WERI-Rb-1 (cell line): ENCODE results near the gene RECK.

Experiments used
- DNase-seq: peaks from one replicate; pipeline ENCODE4 v3.0.0-alpha.2; 2020
- H3K27ac ChIP-seq: fragments of 250-450 bp; sonication (Bioruptor Pico); 2 replicates; pipeline ENCODE4 v1.5.1; 2020; ENCODE audit warnings: mild to moderate bottlenecking, moderate library complexity
- H3K27me3 ChIP-seq: fragments of 250-450 bp; sonication (Bioruptor Pico); 2 replicates; pipeline ENCODE4 v1.5.1; 2021; ENCODE audit warnings: mild to moderate bottlenecking, low read depth, moderate library complexity; ENCODE audit not compliant: insufficient read depth, severe bottlenecking
- H3K36me3 ChIP-seq: fragments of 250-450 bp; sonication (Bioruptor Pico); 2 replicates; pipeline ENCODE4 v1.5.1; 2020; ENCODE audit warnings: mild to moderate bottlenecking, moderate library complexity
- H3K4me3 ChIP-seq: 2 replicates; pipeline ENCODE4 v1.5.1; 2011; ENCODE audit warnings: low read depth, mild to moderate bottlenecking, control low read depth, low read length
- H3K9me3 ChIP-seq: fragments of 250-450 bp; sonication (Bioruptor Pico); 2 replicates; pipeline ENCODE4 v1.5.1; 2021; ENCODE audit warnings: mild to moderate bottlenecking, moderate library complexity; ENCODE audit not compliant: severe bottlenecking
- CTCF ChIP-seq: IDR thresholded peaks from 2 replicates; pipeline ENCODE4 v1.5.1; 2011; ENCODE audit warnings: low read depth, mild to moderate bottlenecking, control low read depth, inconsistent platforms, low read length

Gene RECK

DNA sequence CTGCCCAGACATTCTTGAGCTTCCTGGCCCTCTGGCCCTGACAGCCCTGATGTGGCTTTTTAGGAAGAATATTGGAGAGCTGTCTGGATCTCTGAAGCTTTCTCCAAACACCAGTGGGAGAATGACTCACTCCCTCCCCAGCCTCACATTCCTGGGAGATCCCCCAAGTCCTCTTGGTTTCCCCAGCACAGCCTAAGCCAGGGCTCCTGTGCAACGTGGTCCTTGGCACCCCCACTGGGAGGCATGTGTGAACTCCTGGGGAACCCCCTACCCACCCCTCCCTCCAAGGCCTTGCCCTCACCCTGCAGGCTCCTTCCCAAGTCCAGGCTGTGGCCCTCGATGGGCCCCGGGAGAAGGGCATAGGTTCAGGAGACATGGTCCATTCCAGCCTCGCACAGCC, 112.5 kb downstream of the RECK start:
- Histone ChIP-seq H3K9me3 (peaks cover 4% of the 10 kb centered on the region), H3K27ac (no peak overlapping the region), H3K27me3 (no peaks in the 10 kb centered on the region), H3K36me3 (no peaks in the 10 kb centered on the region), H3K4me3 (no peak overlapping the region)
- no peak for DNase-seq
- TF ChIP-seq CTCF, result no peak

GRCh38 chr9:36150574-36151315, 114.0 kb downstream of the RECK start:
- no peak overlapping the region for H3K27ac ChIP-seq
- no peak for TF ChIP-seq CTCF

DNA sequence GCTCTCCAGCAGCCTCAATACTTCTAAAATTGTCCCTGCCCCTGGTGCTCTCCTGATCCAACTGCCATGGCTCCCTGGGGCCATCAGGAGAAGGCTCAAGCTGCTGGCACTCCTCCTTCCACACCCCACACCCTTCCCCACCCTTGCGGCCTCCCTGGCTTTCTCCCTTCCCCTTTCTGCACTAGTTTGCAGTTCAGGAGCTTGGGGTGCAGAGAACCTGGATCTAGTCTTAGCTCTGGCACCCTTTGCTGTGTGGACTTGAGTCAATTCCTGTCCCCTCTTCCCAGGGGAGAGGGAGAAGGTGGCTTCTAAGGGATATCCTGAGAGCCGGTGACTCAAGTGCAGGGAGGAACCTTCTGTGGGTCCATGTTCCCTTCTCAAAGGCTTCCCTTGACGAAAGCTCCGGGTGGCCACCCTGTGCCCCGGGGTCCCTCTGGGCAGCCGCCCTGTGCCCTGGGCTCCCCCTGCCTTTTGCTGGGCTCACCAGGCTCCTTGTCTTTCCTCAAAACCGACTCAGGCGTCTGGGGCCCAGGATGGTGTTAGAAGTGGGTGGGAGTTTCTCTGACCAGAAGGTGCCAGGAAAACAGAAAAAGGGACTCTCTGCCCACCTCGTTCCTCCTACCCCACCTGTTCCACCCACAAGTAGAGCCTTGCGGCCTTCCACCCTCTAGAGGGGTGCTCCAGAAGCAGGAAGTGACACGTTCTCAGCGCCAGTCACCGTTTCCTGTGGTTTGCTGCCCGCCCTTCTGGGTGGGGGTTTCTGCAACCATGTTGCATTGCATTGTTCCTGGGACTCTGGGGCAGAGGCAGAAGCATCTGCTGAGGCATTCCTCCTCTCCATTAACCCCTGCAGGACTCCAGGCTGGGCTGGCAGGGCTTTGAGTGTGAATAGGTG, 114.8 kb downstream of the RECK start:
- TF ChIP-seq CTCF, result no peak
- H3K36me3 ChIP-seq, result no peaks in the 10 kb centered on the region
- no peaks in the 10 kb centered on the region for H3K27me3 ChIP-seq
- no peak overlapping the region for H3K4me3 ChIP-seq
- DNase-seq, result no peak
- no peak overlapping the region for H3K27ac ChIP-seq
- peaks cover 2% of the 10 kb centered on the region for H3K9me3 ChIP-seq

More at GRCh38 chr9:36150574-36151315, 114.0 kb downstream of the RECK start:
- Histone ChIP-seq H3K4me3 (no peak overlapping the region), H3K36me3 (no peaks in the 10 kb centered on the region), H3K27me3 (no peaks in the 10 kb centered on the region), H3K9me3 (peaks cover 4% of the 10 kb centered on the region)
- no peak for DNase-seq

- Histone ChIP-seq H3K4me3 (no peak overlapping the region), H3K36me3 (no peaks in the 10 kb centered on the region), H3K27ac (no peak overlapping the region), H3K9me3 (peaks cover 6% of the 10 kb centered on the region), H3K27me3 (no peaks in the 10 kb centered on the region)
- no peak for DNase-seq
- no peak for TF ChIP-seq CTCF
Measured at GRCh38 chr9:36152741-36153438, 116.2 kb downstream of the RECK start.

GRCh38 chr9:36153746-36154145, 117.0 kb downstream of the RECK start:
- Histone ChIP-seq H3K9me3 (peaks cover 6% of the 10 kb centered on the region), H3K27ac (no peak overlapping the region), H3K27me3 (no peaks in the 10 kb centered on the region), H3K4me3 (no peak overlapping the region), H3K36me3 (no peaks in the 10 kb centered on the region)
- no peak for DNase-seq
- no peak for TF ChIP-seq CTCF
